HG02973 (cell line): Measurements from ENCODE around the gene LRFN3.
"Not testable (repeated sequence)": the region's sequence is repeated elsewhere in the genome, so short reads cannot be mapped to it uniquely, and the experiment has no call there.

ENCODE experiments used
- ATAC-seq: cut with Tn5 transposase; IDR thresholded peaks from one replicate; pipeline ENCODE4 v1.9.1; 2021; ENCODE audit warnings: moderate library complexity; ENCODE audit not compliant: unreplicated experiment

LRFN3 gene

DNA sequence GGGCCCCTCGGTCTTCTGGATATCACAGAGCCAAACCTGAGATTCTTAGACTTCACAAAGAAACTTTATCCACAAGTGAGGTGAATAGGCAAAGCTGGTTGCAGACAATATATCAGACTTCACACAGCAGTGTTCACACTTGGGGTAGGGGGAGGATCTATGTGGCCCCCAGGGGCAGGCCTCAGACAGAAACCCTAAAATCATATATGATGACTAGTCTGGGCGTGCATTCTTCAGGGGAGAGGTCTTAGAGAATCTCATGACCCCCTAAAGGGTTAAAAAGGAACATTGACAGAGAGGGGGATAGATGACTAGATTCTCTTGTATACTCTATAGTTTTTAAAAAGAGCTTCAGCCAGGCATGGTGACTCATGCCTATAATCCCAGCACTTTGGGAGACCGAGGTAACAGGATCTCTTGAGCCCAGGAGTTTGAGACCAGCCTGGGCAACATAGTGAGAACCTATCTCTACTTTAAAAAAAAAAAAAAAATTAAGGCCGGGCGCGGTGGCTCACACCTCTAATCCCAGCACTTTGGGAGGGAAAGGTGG is 30.9 kb upstream of the LRFN3 start:
- no peak for ATAC-seq

DNA sequence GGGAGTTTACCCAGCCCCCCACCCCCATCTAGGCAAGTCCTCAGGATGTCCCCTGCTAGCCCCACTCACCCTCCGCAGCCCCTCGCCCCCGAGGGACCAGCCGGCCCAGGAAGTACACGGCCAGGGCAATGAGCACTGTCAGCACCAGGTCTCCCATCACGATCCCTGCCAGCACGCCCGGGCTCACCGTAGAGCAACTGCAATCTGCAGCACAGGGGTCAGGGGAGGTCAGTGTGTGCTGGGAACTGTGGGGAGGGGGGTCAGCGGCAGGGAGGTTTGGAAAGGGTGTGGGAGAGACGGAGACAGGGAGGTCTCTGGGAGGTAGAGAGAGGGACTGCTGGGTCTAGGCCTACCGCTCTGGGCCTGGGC is 28.8 kb upstream of the LRFN3 start:
- ATAC-seq = no peak

DNA sequence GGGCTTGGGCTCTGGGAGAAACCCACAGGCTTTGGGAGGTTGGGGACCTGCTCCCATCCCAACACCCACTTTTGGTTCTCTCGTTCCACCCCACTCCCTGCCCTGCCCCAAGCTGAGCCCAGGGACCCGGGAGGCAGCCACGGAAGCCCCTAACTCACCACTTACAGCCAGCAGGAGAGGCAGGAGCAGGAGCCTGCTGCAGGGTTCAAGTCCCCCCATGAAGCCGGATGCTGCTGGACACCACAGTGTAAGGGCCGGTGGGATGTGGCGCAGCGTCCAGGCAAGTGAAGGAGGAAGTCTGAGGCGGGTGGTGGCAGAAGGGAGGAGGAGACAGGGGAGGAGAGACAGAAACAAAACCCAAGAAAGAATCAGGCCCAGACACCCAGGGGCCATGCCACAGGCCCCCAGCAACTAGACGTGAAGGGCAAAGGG is 28.1 kb upstream of the LRFN3 start, which contains the start of gene TYROBP:
Gene TYROBP, minus strand, starts transcription at position 286 of the 432 bp plus-strand sequence. Its CDS starts 67 bp downstream, at position 219.
- ATAC-seq = no peak

DNA sequence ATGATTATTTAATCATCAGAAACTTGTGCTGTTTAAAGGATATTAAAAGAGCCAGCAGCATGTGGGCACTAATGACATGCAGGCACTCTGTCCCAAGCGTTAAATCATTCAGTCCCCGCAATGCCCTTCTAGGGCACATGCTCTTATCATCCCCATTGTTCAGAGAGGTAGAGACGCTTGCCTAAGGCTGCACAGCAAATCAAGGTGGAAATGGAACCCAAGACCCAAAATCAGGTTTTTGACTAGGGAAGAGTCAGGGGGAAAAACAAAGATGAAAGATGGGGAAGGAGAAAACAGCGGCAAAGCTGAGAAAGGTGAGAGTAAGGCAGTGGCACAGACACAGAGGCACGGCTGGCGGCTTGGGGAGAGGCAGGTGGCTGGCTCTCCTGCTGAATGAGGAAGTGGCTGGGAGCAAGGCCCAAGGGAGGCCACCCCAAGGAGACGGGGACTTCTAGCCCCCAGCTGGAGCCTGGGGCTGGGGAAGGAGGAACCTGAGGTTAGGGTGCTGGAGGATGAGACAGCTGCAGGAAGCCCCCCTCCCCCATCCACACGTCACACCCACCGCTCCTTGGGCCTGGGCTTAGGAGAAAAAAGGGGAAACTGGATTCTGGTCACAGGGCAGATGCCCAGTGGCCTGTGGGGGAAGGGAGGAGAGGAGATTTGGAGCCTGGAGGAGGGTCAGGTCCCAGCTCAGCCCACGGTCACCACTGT is 27.0 kb upstream of the LRFN3 start:
- no peak for ATAC-seq

DNA sequence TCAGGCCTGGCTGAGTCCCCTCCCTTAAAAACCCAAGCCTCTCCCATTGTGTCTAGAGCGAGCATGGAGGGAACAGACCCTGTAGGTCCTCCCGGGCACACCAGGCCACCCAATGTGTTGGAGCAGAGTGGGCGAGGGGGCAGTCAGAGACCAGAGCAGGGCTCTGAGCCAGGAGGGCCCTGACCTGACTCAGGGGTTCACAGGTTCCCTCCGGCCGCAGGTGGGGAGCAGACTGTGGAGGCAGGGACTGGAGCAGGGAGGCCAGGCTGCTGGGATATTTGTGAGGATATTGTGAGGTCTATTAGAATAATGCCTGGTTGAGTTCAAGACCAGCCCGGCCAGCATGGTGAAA is 26.5 kb upstream of the LRFN3 start:
- ATAC-seq = no peak

DNA sequence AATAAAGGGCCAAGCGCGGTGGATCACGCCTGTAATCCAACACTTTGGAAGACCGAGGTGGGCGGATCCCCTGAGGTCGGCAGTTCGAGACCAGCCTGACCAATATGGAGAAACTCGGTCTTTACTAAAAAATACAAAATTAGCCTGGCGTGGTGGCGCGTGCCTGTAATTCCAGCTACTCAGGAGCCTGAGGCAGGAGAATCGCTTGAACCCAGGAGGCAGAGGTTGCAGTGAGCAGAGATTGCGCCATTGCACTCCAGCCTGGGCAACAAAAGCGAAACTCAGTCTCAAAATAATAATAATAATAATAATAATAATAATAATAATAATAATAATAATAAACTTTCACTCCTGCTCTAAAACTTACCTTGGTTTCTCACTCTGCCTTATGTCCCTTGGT is 25.8 kb upstream of the LRFN3 start:
- ATAC-seq = not testable (repeated sequence)

DNA sequence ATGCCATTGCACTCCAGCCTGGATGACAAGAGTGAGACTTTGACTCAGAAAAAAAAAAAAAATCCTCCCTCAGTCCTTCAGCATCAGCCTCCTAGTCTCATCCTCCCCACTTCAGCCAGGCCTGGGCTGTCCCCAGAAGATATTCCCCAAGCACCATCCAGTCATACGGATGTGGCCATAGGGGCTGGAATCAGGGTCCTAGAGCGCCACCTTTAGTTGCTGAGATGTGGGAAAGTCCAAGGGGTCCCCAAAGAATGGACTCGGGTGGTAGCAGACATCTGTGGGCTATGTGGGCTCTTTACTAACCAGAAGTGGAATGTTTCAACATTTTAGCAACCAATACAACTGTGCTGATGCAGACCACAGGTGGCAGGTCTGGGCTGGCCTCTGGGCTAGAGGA is 25.0 kb upstream of the LRFN3 start:
- ATAC-seq = no peak

DNA sequence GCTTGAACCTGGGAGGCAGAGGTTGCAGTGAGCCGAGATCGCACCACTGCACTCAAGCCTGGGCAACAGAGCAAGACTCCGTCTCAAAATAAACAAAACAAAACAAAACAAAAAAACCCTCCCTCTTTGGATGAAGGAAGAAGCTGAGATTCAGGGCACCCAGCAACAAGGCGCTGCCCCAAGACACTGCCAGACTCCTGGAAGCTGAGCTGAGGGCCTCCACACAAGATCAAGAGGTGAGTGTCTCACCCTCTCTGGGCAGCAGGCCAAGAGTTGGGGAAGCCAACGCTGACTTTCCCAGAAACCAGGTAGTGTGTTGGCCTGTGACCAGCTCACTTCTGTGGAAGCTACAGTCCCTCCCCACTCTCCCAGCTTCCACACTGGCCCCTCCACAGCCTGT is 24.4 kb upstream of the LRFN3 start:
- ATAC-seq = no peak

DNA sequence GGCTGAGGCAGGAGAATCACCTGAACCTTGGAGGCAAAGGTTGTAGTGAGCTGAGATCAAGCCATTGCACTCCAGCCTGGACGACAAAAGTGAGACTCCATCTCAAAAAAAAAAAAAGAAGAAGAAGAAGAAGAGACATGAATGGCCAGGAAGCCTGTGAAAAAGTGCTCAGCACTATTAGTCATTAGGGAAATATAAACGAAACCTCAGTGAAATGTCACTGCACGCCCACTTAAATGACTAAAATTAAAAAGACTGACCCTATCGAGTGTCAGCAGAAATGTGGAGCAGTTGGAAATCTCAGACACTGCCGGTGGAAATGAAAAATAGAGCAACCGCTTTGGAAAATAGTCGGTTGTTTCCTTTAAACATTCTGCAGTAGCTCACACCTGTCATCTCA is 22.6 kb upstream of the LRFN3 start:
- ATAC-seq = no peak

DNA sequence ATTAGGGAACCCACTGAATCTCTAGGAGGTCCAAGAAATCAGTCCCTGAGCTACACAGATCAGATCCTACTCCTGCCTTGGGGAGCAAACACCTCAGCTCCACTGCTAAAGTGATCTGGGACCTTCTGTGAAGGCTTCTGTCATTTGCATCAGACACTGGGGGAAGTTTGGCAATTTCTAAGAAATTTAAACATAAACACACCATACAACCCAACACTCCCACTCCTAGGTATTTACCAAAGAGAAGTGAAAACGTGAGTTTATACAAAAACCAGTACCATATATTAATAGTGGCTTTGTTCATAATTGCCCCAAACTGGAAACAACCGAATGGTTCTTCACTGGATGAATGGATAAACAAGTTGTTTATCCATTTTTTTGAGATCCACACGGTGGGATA is 20.7 kb upstream of the LRFN3 start:
- no peak for ATAC-seq

DNA sequence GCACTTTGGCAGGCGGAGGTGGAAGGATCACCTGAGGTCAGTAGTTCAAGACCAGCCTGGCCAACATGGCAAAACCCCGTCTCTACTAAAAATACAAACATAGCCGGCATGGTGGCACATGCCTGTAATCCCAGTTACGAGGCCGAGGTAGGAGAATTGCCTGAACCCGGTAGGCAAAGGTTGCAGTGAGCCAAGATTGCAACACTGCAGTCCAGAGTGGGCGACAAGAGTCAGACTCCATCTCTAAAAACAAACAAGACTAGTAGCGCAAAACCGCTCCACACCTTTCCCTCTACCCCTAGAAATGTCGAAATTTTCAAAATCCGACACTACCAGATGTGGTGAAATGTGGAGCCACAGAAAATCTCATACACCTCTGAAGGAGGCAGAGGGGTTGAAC is 16.9 kb upstream of the LRFN3 start:
- ATAC-seq = no peak

DNA sequence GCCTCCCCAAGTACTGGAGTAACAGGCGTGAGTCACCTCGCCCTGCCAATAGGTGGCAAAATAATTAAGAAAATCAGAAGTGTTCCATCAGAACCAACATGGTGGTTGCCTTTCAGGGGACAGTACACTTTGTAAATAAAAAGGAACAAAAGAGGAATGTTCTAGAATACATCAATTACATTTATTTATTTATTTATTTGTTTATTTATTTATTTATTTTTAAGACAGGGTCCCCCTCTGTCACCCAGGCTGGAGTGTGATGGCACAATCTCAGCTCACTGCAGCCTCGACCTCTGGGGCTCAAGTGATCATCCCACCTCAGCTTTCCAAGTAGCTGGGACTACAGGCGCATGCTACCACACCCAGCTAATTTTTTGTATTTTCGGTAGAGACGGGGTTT is 15.2 kb upstream of the LRFN3 start:
- no peak for ATAC-seq

DNA sequence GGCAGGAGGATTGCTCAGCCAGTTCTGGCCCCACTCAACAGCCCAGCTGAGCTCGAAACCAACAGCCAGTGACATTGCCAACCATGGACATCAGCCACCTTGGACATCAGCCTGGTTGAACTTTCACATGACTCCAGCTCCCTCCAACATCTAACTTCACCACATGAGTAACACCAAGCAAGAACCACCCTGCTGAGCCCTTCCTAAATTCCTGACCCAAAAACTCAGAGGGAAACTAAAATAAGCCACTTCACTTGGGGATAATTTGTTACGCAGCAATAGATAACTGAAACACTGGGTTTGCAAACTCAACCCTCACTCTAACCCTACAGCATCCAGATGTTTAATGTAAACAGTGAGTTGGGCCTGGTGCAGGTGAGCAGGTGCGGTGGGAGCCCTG is 10.7 kb upstream of the LRFN3 start:
- ATAC-seq = no peak

DNA sequence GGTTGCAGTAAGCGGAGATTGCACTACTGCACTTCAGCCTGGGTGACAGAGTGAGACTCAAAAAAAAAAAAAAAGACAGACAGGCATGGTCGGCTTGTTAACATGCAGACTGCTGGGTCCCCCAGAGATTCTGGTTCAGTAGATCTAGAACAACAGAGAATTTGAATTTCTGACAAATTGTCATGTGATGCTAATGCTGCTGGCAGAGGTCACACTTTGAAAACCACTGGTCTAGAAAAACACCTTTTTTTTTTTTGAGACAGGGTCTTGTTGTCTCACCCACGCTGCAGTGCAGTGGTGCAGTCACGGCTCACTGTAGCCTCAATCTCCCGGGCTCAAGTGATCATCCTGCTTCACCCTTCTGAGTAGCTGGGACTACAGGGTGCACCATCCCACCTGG is 7.7 kb upstream of the LRFN3 start:
- ATAC-seq = no peak

DNA sequence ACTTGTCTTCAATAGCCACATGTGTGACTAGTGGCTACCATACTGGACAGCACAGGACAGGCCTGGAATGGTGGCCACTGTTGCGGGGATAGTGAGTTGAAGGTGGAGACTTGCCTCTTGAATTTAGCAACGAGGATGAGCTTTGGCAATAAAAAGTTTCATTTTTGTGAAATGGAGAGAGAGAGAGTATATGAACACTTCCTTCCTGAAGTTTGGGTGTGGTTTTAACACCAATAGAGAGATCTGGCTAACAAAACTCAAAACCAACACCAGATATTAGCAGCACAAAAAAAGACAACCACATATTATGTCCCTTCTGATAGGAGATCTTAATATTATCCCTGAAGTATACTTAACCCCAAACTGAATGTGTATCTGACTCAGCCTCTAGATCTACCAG is 6.3 kb upstream of the LRFN3 start:
- ATAC-seq = no peak

DNA sequence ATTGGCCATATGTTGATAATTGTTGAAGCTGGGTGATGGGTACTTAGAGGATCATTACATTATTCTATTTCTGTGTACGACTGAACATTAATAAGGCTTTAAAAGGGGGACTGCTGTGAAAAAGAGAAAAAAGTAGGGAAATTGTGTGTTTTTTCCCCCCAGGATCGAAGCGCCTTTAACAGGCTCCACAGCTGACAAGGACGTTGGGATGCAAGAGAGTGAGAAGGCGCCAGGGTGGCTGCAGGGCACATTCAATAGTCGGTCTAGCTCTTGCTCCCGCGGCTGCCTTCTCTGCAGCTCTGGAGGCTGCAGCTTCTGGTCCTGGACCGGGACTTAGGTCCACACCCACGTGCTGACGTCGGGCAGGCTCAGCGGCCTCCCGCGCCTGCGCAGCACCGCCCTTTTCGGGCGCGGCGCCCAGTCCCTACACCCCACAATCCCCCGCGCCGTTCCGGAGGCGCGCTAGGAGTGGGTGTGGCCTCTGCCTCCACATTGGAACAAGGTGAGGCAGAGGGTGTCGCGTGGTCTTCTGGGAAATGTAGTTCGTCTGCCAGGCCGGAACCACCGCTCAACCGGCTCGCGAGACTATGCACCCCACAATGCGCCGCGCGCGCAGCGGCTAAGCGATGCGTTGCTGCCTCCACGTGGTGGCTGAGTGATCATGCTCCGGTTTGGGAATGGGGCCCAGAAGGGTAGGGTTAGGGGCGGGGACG is 4.9 kb upstream of the LRFN3 start:
- peak; percentile 86 for ATAC-seq

DNA sequence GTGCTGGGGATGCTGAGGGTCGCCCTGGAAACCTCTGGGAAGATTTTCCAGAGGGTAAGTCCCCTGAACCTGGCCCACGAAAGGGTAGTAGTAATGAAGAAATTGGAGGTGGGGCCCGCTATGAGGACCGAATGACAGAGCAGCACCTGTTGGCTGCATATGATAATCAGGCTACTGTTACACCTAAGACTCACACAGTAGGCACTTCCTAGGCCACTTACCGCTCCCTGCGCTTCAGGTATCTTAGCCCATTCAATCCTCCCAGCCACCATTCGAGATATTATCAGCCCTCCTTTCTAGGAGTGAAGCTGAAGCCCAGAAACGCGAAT is 4.3 kb upstream of the LRFN3 start:
- no peak for ATAC-seq

DNA sequence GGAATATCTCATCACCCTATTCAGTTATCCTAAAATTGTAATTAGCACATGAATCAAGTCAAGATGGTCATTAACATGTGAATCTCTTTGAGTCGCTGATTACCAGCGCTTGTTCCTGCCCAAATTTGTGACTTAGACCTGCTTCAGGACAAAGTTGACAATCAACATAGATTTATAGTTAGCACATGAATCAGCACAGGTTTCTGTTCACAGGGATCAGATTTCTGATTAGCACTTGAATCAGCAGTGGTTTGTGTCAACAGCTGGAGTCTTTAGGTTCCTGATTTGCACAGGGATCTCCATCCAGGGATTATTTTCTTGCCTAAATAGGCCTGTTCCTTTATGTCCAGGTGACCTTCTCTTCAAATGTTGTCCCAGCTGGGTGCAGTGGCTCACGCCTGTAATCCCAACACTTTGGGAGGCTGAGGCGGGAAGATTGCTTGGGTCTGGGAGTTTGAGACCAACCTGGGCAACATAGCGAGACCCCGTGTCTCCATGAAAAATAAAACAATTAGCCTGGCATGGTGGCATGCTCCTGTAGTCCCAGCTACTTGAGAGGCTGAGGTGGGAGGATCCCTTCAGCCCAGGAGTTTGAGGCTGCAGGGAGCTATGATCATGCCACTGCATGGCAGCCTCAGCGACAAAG is 3.8 kb upstream of the LRFN3 start:
- no peak for ATAC-seq

DNA sequence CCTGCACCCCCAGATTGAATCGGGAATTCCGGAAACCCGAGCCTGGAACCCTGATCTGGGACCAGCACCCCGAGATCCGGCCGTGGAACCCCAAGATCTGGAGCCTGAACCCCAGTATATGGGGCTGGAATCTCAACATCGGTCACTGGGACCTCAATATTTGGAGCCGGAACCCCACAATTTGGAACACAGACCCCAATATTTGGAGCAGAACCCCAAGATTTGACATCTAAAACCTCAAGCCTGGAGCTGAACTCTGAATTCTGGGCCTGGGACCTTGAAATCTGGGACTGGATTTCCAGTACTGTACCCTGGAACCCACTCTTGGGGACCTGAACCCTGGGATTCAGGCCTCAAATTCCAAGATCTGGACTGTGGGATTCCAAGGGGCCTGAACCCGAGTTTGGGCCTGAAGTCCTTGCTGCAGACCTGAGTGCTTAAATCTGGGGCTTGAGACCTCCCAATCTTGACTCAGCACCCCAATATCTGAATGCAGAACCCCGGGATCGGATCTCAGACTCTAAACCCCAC is 629 bp downstream of the LRFN3 start:
- no peak for ATAC-seq

DNA sequence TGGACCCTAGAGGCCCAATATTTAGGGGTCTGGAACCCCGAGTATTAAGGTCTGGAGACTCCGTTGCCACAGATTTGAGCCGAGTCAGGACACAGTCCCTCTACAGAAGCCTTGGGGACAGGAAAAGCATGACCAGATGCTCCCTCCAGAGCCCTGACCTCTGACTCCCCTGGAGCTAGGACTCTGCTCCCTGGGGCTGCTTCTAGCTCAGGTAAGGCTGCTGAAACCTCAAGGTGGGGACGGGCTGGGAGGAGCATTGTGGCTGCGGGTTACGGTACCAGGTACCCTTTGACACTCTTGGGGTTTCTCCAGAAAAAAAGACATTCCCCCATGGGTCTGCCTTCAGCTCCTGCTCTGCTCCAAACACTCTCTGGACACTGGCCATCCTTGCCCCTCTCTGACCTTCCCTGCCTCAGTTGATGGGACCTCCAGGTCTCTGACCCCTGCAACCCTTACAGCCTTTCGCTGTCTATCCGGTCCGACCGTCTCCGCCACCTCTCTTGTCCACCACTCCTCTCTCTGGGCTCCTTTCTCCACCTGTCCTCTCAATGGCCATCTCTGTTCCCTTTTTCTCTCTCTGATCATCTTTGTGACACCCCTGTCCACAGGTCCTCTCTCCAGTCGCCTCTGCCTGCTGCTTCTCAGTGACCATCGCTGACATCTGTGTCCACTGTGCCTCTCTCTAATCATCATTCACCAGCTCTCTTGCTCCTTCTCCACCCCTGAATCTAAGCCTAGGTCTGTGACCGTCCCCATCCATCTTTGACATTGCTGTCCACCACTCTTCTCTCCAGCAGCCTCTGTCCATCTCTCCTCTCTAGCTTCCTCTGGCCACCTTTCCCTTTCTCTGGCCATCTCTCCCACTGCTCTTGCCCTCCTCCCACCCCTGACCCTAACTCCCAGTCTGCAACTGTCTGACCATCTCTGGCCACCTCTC is 1.4 kb downstream of the LRFN3 start:
- ATAC-seq = no peak
